Osteoblast (primary cell): ENCODE results near the gene CCDC192. TPM values are rescaled to one million over a fixed set of nuclear protein-coding genes. Genes with fewer than 3 reads are reported as not detected.
A peak's percentile ranks its signal among the peaks of the same experiment; 100 is the strongest.

Experiments used
- DNase-seq: peaks from one replicate; pipeline ENCODE4 v3.0.0; 2011; ENCODE audit warnings: low spot score, mixed read lengths; ENCODE audit not compliant: insufficient read length; ENCODE audit errors: missing footprints
- H2AFZ ChIP-seq: 2 replicates; pipeline ENCODE4 v1.6.0; 2011; ENCODE audit warnings: mild to moderate bottlenecking, low read length
- H3K27ac ChIP-seq: 2 replicates; pipeline ENCODE4 v1.5.1; 2011; ENCODE audit warnings: mild to moderate bottlenecking, low read depth, low read length, moderate library complexity
- H3K27me3 ChIP-seq: 2 replicates; pipeline ENCODE4 v1.6.0; 2012; ENCODE audit warnings: mild to moderate bottlenecking, control low read depth, inconsistent platforms, low read length, moderate library complexity; ENCODE audit not compliant: insufficient read depth
- H3K36me3 ChIP-seq: 2 replicates; pipeline ENCODE4 v1.5.1; 2011; ENCODE audit warnings: mild to moderate bottlenecking, low read length, control low read depth, moderate library complexity; ENCODE audit not compliant: insufficient read depth
- H3K4me1 ChIP-seq: 2 replicates; pipeline ENCODE4 v1.5.1; 2011; ENCODE audit warnings: mild to moderate bottlenecking, low read length, control low read depth, moderate library complexity; ENCODE audit not compliant: insufficient read depth
- H3K4me2 ChIP-seq: 2 replicates; pipeline ENCODE4 v1.6.0; 2011; ENCODE audit warnings: mild to moderate bottlenecking, low read length; ENCODE audit not compliant: insufficient read depth
- H3K4me3 ChIP-seq: fragments of 200-600 bp; sonication (generic); 3 replicates; pipeline ENCODE4 v1.5.1; 2012; ENCODE audit warnings: mild to moderate bottlenecking, low read length, inconsistent platforms; ENCODE audit not compliant: insufficient read depth
- H3K79me2 ChIP-seq: 2 replicates; pipeline ENCODE4 v1.6.0; 2012; ENCODE audit warnings: mild to moderate bottlenecking, low read length, control low read depth, inconsistent platforms; ENCODE audit not compliant: insufficient read depth
- H3K9me3 ChIP-seq: 2 replicates; pipeline ENCODE4 v1.5.1; 2011; ENCODE audit warnings: low read depth, low read length, control low read depth
- H4K20me1 ChIP-seq: 2 replicates; pipeline ENCODE4 v1.6.0; 2012; ENCODE audit warnings: mild to moderate bottlenecking, low read length, control low read depth; ENCODE audit not compliant: insufficient read depth
- CTCF ChIP-seq: IDR thresholded peaks from 2 replicates; pipeline ENCODE4 v1.5.1; 2011; ENCODE audit warnings: mild to moderate bottlenecking, low read depth, low read length, moderate library complexity; ENCODE audit errors: extremely low read depth
- total RNA-seq: library from RNA; depleted of rRNA; stranded (reverse); fragments of >200 nt; gene quantifications from 2 replicates; pipeline ENCODE4 v1.2.3, GENCODE V29; 2012

CCDC192 gene
- total RNA-seq, 1 donor: not detected

GRCh38 chr5:127761869-127762268 is 58.7 kb downstream of the CCDC192 start:
- Histone ChIP-seq H3K36me3 (no peaks in the 10 kb centered on the region), H3K27me3 (peaks cover 14% of the 10 kb centered on the region), H3K4me3 (no peak overlapping the region), H3K27ac (no peak overlapping the region), H3K4me2 (no peak overlapping the region), H3K9me3 (no peaks in the 10 kb centered on the region), H3K79me2 (no peaks in the 10 kb centered on the region), H3K4me1 (peaks cover 5% of the 10 kb centered on the region), H4K20me1 (no peaks in the 10 kb centered on the region), H2AFZ (no peak overlapping the region)
- no peak for TF ChIP-seq CTCF
- DNase-seq: no peak

GRCh38 chr5:127762412-127762811 is 59.2 kb downstream of the CCDC192 start:
- Histone ChIP-seq H3K4me1 (peaks cover 7% of the 10 kb centered on the region), H2AFZ (no peak overlapping the region), H4K20me1 (no peaks in the 10 kb centered on the region), H3K9me3 (no peaks in the 10 kb centered on the region), H3K27me3 (peaks cover 14% of the 10 kb centered on the region), H3K4me3 (no peak overlapping the region), H3K36me3 (no peaks in the 10 kb centered on the region), H3K4me2 (no peak overlapping the region), H3K27ac (no peak overlapping the region), H3K79me2 (no peaks in the 10 kb centered on the region)
- no peak for DNase-seq
- TF ChIP-seq CTCF: no peak

- peaks cover 16% of the 10 kb centered on the region for H3K27me3 ChIP-seq
- no peak for TF ChIP-seq CTCF
- H3K27ac ChIP-seq: no peak overlapping the region
- H3K4me3 ChIP-seq: no peak overlapping the region
- H2AFZ ChIP-seq: peak overlapping the region; percentile 13
- no peaks in the 10 kb centered on the region for H3K9me3 ChIP-seq
- H3K79me2 ChIP-seq: no peaks in the 10 kb centered on the region
- no peaks in the 10 kb centered on the region for H3K36me3 ChIP-seq
- peak overlapping the region; percentile 33 for H3K4me2 ChIP-seq
- no peaks in the 10 kb centered on the region for H4K20me1 ChIP-seq
- DNase-seq: no peak
- peaks cover 7% of the 10 kb centered on the region for H3K4me1 ChIP-seq
These were observed 63.6 kb downstream of the CCDC192 start for GRCh38 chr5:127766676-127767335.

GRCh38 chr5:127769386-127769785 is 66.2 kb downstream of the CCDC192 start:
- Histone ChIP-seq H3K4me2 (no peak overlapping the region), H2AFZ (no peak overlapping the region), H3K4me1 (peaks cover 7% of the 10 kb centered on the region), H3K79me2 (no peaks in the 10 kb centered on the region), H3K27me3 (peaks cover 3% of the 10 kb centered on the region), H3K27ac (no peak overlapping the region), H3K4me3 (no peak overlapping the region), H3K9me3 (no peaks in the 10 kb centered on the region), H3K36me3 (no peaks in the 10 kb centered on the region), H4K20me1 (no peaks in the 10 kb centered on the region)
- no peak for DNase-seq
- TF ChIP-seq CTCF: no peak
